SU-DHL-6 (cell line): ENCODE measurements around the gene UBE2J2.

ENCODE experiments used
- H2AFZ ChIP-seq: fragments of 200-600 bp; sonication (generic); 2 replicates; pipeline ENCODE4 v1.6.1; 2014; ENCODE audit warnings: low read depth, mild to moderate bottlenecking, moderate library complexity, mixed read lengths, antibody characterized with exemption, low read length; ENCODE audit not compliant: severe bottlenecking
- H3F3A ChIP-seq: fragments of 200-600 bp; shearing (Covaris generic); 2 replicates; pipeline ENCODE4 v1.6.0; 2016; ENCODE audit warnings: antibody characterized with exemption, mild to moderate bottlenecking; ENCODE audit not compliant: insufficient read depth
- H3K27ac ChIP-seq: fragments of 200-600 bp; sonication (generic); 2 replicates; pipeline ENCODE4 v1.5.1; 2016; ENCODE audit warnings: low read depth, mild to moderate bottlenecking, low read length, moderate library complexity, mixed read lengths
- H3K27me3 ChIP-seq: fragments of 200-600 bp; sonication (generic), shearing (Covaris generic); 2 replicates; pipeline ENCODE4 v1.6.0; 2014; ENCODE audit warnings: mild to moderate bottlenecking, low read length
- H3K36me3 ChIP-seq: fragments of 200-600 bp; sonication (generic); 2 replicates; pipeline ENCODE4 v1.6.1; 2014; ENCODE audit warnings: mild to moderate bottlenecking, low read length, mixed read lengths
- H3K4me2 ChIP-seq: fragments of 300-600, 200-600 bp; shearing (Covaris generic), sonication (generic); 2 replicates; pipeline ENCODE4 v1.6.0; 2014; ENCODE audit warnings: low read length, low read depth, mild to moderate bottlenecking; ENCODE audit not compliant: poor library complexity, severe bottlenecking
- H3K4me3 ChIP-seq: fragments of 200-600 bp; sonication (generic); 2 replicates; pipeline ENCODE4 v1.5.1; 2014; ENCODE audit warnings: antibody characterized with exemption, low read length, mild to moderate bottlenecking, mixed read lengths; ENCODE audit not compliant: insufficient read depth, poor library complexity, severe bottlenecking
- H3K79me2 ChIP-seq: fragments of 200-600 bp; sonication (generic); 2 replicates; pipeline ENCODE4 v1.6.1; 2014; ENCODE audit warnings: mild to moderate bottlenecking, low read length, moderate library complexity; ENCODE audit not compliant: insufficient read depth
- H3K9ac ChIP-seq: fragments of 200-600 bp; sonication (generic); 2 replicates; pipeline ENCODE4 v1.7.0; 2014; ENCODE audit warnings: mild to moderate bottlenecking, low read length
- H3K9me2 ChIP-seq: fragments of 200-600 bp; sonication (generic); replicated peaks from 2 replicates; pipeline ENCODE4 v1.6.1; 2014; ENCODE audit warnings: low read length; ENCODE audit not compliant: insufficient read depth
- H3K9me3 ChIP-seq: fragments of 200-600 bp; sonication (generic); 2 replicates; pipeline ENCODE4 v1.6.1; 2014; ENCODE audit warnings: low read length, mixed read lengths; ENCODE audit not compliant: insufficient read depth
- H4K20me1 ChIP-seq: fragments of 200-600 bp; sonication (generic); 2 replicates; pipeline ENCODE4 v1.6.1; 2014; ENCODE audit warnings: low read depth, mild to moderate bottlenecking, antibody characterized with exemption, low read length, moderate library complexity, mixed read lengths
- EZH2phosphoT487 ChIP-seq: fragments of 200-600 bp; sonication (generic), shearing (Covaris generic); conservative IDR thresholded peaks from 2 replicates; pipeline ENCODE4 v1.6.1; 2018; ENCODE audit warnings: mild to moderate bottlenecking, antibody characterized with exemption, low read length, moderate library complexity, mixed read lengths
- TF ChIP-seq, protein P1 (sequence below): fragments of 200-600 bp; sonication (generic); IDR thresholded peaks from one replicate; pipeline ENCODE4 v1.5.1; 2017; ENCODE audit warnings: antibody characterized with exemption, mild to moderate bottlenecking, low read length, moderate library complexity; ENCODE audit not compliant: insufficient read depth, poor library complexity, severe bottlenecking

Gene UBE2J2

DNA sequence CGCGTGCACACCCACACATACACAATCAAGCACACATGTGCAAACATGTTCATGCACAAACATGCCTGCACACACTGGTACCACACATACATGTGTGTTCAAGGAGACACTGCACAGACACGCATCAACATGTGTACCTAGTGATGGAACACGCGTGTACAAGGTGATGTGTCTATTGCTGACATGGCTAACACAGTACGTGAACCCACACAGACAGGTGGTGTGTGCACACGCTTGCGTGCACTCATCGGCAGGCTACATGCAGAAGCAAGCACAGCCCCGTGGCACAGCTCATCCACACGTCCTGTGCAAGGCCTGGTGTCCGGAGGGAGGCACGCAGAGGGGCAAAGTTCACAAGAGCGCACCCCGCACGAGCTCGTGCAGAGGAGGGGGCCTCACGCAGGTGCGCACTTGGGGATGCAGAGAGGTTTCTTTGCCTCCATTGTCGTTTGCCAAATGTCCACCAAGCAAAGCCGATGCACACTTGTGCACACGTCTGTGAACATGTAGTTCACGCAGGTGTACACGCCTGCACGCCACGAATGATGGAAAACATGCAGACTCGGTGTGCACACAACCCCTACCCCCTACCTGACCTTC lies 33.1 kb upstream of the UBE2J2 start:
- Histone ChIP-seq H3K27ac (peak overlapping the region; percentile 65), H3K36me3 (no peaks in the 10 kb centered on the region)

GRCh38 chr1:1306070-1306660 lies 32.5 kb upstream of the UBE2J2 start:
- H3K4me3 ChIP-seq: peak overlapping the region; percentile 93
- peak overlapping the region; percentile 81 for H3K4me2 ChIP-seq
- H3K27me3 ChIP-seq: no peaks in the 10 kb centered on the region
- TF ChIP-seq EZH2phosphoT487: no peak
- TF ChIP-seq, protein P1, sequence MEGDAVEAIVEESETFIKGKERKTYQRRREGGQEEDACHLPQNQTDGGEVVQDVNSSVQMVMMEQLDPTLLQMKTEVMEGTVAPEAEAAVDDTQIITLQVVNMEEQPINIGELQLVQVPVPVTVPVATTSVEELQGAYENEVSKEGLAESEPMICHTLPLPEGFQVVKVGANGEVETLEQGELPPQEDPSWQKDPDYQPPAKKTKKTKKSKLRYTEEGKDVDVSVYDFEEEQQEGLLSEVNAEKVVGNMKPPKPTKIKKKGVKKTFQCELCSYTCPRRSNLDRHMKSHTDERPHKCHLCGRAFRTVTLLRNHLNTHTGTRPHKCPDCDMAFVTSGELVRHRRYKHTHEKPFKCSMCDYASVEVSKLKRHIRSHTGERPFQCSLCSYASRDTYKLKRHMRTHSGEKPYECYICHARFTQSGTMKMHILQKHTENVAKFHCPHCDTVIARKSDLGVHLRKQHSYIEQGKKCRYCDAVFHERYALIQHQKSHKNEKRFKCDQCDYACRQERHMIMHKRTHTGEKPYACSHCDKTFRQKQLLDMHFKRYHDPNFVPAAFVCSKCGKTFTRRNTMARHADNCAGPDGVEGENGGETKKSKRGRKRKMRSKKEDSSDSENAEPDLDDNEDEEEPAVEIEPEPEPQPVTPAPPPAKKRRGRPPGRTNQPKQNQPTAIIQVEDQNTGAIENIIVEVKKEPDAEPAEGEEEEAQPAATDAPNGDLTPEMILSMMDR: peak; percentile 19
- no peaks in the 10 kb centered on the region for H3K36me3 ChIP-seq
- no peaks in the 10 kb centered on the region for H3K9me2 ChIP-seq
- H3K27ac ChIP-seq: peak overlapping the region; percentile 65
- no peaks in the 10 kb centered on the region for H3K9me3 ChIP-seq
- no peaks in the 10 kb centered on the region; the same call in 1 of the 2 replicates for H3F3A ChIP-seq
- peak overlapping the region; percentile 99 for H3K9ac ChIP-seq
- H2AFZ ChIP-seq: no peak overlapping the region
- H4K20me1 ChIP-seq: no peaks in the 10 kb centered on the region; the same call in 1 of the 2 replicates
- peaks cover 12% of the 10 kb centered on the region for H3K79me2 ChIP-seq

More for the DNA sequence above, 33.1 kb upstream of the UBE2J2 start:
- Histone ChIP-seq H3K27me3 (no peaks in the 10 kb centered on the region), H3F3A (no peaks in the 10 kb centered on the region; the same call in 1 of the 2 replicates), H3K9me2 (no peaks in the 10 kb centered on the region), H3K9ac (peak overlapping the region; percentile 99), H3K9me3 (no peaks in the 10 kb centered on the region), H4K20me1 (no peaks in the 10 kb centered on the region; the same call in 1 of the 2 replicates), H3K4me3 (peak overlapping the region; percentile 93), H3K4me2 (peak overlapping the region; percentile 81), H3K79me2 (peaks cover 12% of the 10 kb centered on the region), H2AFZ (no peak overlapping the region)
- TF ChIP-seq, protein P1: no peak
- no peak for TF ChIP-seq EZH2phosphoT487

DNA sequence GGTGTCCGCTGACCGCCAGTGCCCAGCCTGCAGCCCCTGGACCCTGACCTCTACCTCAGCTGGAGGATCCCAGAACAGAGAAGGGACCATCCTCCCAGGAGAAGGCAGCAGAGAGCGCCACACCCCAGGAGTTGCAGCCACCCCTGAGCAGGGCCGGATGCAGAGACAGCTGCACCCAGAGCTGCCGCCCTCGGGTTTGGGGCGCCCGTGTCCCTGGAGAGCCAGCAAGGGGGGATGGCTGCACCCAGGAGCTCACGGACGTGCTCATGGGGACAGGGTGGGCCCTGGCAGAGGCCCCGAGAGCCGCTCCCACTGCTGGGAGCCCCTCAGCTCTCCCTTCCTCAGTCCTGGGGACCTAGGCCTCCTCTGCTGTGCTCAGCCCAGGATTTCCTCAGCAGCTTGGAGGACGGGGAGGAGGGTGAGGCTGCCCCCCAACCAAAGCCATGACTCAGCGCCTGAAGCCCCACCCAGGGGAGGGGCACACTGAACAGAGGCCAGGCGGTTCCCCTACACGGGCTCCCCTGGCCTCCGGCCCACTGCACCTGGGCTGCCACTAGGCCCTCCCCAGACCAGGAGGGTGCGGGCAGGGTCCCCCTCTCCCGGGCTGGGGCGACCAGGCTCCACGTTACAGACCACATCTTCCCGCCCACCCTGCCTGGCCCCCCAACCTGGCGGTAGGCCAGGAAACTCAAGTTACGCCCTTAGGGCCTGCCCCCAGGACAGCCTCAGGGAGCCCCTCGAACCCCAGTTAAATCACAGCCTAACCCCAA lies 31.8 kb upstream of the UBE2J2 start:
- no peaks in the 10 kb centered on the region for H3K27me3 ChIP-seq
- H2AFZ ChIP-seq: no peak overlapping the region
- H4K20me1 ChIP-seq: no peaks in the 10 kb centered on the region; the same call in 1 of the 2 replicates
- peak overlapping the region; percentile 81 for H3K4me2 ChIP-seq
- no peaks in the 10 kb centered on the region for H3K9me2 ChIP-seq
- H3K36me3 ChIP-seq: no peaks in the 10 kb centered on the region
- peak overlapping the region; percentile 99 for H3K9ac ChIP-seq
- H3K27ac ChIP-seq: peak overlapping the region; percentile 65
- peak overlapping the region; percentile 93 for H3K4me3 ChIP-seq
- no peaks in the 10 kb centered on the region; the same call in 1 of the 2 replicates for H3F3A ChIP-seq
- peaks cover 12% of the 10 kb centered on the region for H3K79me2 ChIP-seq
- H3K9me3 ChIP-seq: no peaks in the 10 kb centered on the region
- TF ChIP-seq EZH2phosphoT487: no peak
- TF ChIP-seq, protein P1: no peak
